ENCODE measurements around the gene EPHB2.

EPHB2 gene

DNA sequence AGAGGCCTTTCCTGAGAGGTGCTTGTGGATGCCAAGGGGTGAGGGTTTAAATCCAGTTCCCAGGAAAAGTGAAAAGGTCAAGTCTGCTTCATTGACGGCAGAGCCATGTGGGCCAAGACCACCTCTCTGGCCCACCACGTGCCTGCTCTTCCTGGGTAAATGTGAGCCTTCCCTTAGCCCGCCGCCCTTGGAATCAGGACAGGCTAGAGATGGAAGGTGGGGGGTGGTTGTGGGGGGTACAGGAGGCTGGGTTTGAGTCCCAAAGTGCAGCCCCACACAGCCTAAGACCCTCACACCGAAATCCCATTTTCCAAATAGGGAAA lies 104.4 kb downstream of the EPHB2 start:
- TF ChIP-seq TEAD4 (IDR thresholded peaks at IDR 0.05) (no peak), RAD21 (IDR thresholded peaks at IDR 0.05; ENCODE audit: low read depth) (no peak), REST (IDR thresholded peaks at IDR 0.05; ENCODE audit: low read depth) (no peak), TAF1 (IDR thresholded peaks at IDR 0.05; ENCODE audit: low read depth) (no peak), EP300 (IDR thresholded peaks at IDR 0.05; ENCODE audit: borderline replicate concordance) (no peak), EGR1 (IDR thresholded peaks at IDR 0.05) (no peak), YY1 (IDR thresholded peaks at IDR 0.05; ENCODE audit: low read depth) (no peak), NFIC (IDR thresholded peaks at IDR 0.05) (no peak), ZBTB7A (IDR thresholded peaks at IDR 0.05; ENCODE audit: low read depth) (no peak), TCF12 (IDR thresholded peaks at IDR 0.05; ENCODE audit: low read depth) (no peak), CREB1 (IDR thresholded peaks at IDR 0.05; ENCODE audit: low read depth) (no peak), FOXM1 (IDR thresholded peaks at IDR 0.05; ENCODE audit: borderline replicate concordance, low read depth) (no peak), CEBPB (IDR thresholded peaks at IDR 0.05) (no peak), USF1 (IDR thresholded peaks at IDR 0.05) (no peak)
- TF ChIP-seq, protein P1, sequence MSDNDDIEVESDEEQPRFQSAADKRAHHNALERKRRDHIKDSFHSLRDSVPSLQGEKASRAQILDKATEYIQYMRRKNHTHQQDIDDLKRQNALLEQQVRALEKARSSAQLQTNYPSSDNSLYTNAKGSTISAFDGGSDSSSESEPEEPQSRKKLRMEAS (IDR thresholded peaks at IDR 0.05), result no peak

GRCh38 chr1:22815421-22816066 lies 104.9 kb downstream of the EPHB2 start:
- TF ChIP-seq, protein P1 (IDR thresholded peaks at IDR 0.05), result no peak
- no peak for TF ChIP-seq ZBTB7A (IDR thresholded peaks at IDR 0.05; ENCODE audit: low read depth)
- TF ChIP-seq EP300 (IDR thresholded peaks at IDR 0.05; ENCODE audit: borderline replicate concordance), result no peak
- no peak for TF ChIP-seq REST (IDR thresholded peaks at IDR 0.05; ENCODE audit: low read depth)
- no peak for TF ChIP-seq FOXM1 (IDR thresholded peaks at IDR 0.05; ENCODE audit: borderline replicate concordance, low read depth)
- TF ChIP-seq CEBPB (IDR thresholded peaks at IDR 0.05), result no peak
- no peak for TF ChIP-seq TCF12 (IDR thresholded peaks at IDR 0.05; ENCODE audit: low read depth)
- TF ChIP-seq NFIC (IDR thresholded peaks at IDR 0.05), result no peak
- no peak for TF ChIP-seq YY1 (IDR thresholded peaks at IDR 0.05; ENCODE audit: low read depth)
- no peak for TF ChIP-seq TAF1 (IDR thresholded peaks at IDR 0.05; ENCODE audit: low read depth)
- no peak for TF ChIP-seq EGR1 (IDR thresholded peaks at IDR 0.05)
- TF ChIP-seq RAD21 (IDR thresholded peaks at IDR 0.05; ENCODE audit: low read depth), result no peak

GRCh38 chr1:22816067-22816775 lies 105.6 kb downstream of the EPHB2 start:
- no peak for TF ChIP-seq NFIC (IDR thresholded peaks at IDR 0.05)
- no peak for TF ChIP-seq TEAD4 (IDR thresholded peaks at IDR 0.05)
- TF ChIP-seq FOXM1 (IDR thresholded peaks at IDR 0.05; ENCODE audit: borderline replicate concordance, low read depth), result no peak
- no peak for TF ChIP-seq RAD21 (IDR thresholded peaks at IDR 0.05; ENCODE audit: low read depth)
- no peak for TF ChIP-seq TAF1 (IDR thresholded peaks at IDR 0.05; ENCODE audit: low read depth)
- no peak for TF ChIP-seq REST (IDR thresholded peaks at IDR 0.05; ENCODE audit: low read depth)

GRCh38 chr1:22816803-22817202 lies 106.2 kb downstream of the EPHB2 start:
- no peak for TF ChIP-seq FOXM1 (IDR thresholded peaks at IDR 0.05; ENCODE audit: borderline replicate concordance, low read depth)

GRCh38 chr1:22817462-22817861 lies 106.8 kb downstream of the EPHB2 start:
- no peak for TF ChIP-seq EP300 (IDR thresholded peaks at IDR 0.05; ENCODE audit: borderline replicate concordance)
- TF ChIP-seq CEBPB (IDR thresholded peaks at IDR 0.05), result no peak
- TF ChIP-seq REST (IDR thresholded peaks at IDR 0.05; ENCODE audit: low read depth), result no peak
- no peak for TF ChIP-seq ZBTB7A (IDR thresholded peaks at IDR 0.05; ENCODE audit: low read depth)
- TF ChIP-seq EGR1 (IDR thresholded peaks at IDR 0.05), result no peak
- TF ChIP-seq FOXM1 (IDR thresholded peaks at IDR 0.05; ENCODE audit: borderline replicate concordance, low read depth), result no peak
- no peak for TF ChIP-seq CREB1 (IDR thresholded peaks at IDR 0.05; ENCODE audit: low read depth)
- no peak for TF ChIP-seq RAD21 (IDR thresholded peaks at IDR 0.05; ENCODE audit: low read depth)
- no peak for TF ChIP-seq TAF1 (IDR thresholded peaks at IDR 0.05; ENCODE audit: low read depth)
- no peak for TF ChIP-seq USF1 (IDR thresholded peaks at IDR 0.05)
- TF ChIP-seq, protein P1 (IDR thresholded peaks at IDR 0.05), result no peak
- TF ChIP-seq NFIC (IDR thresholded peaks at IDR 0.05), result no peak
- TF ChIP-seq TEAD4 (IDR thresholded peaks at IDR 0.05), result no peak
- no peak for TF ChIP-seq YY1 (IDR thresholded peaks at IDR 0.05; ENCODE audit: low read depth)
- no peak for TF ChIP-seq TCF12 (IDR thresholded peaks at IDR 0.05; ENCODE audit: low read depth)

Measured in Ishikawa (cell line).